NT2/D1 (cell line): Measurements from ENCODE around the gene RING1.

Experiments
- SUZ12 ChIP-seq: IDR thresholded peaks from 2 replicates; pipeline ENCODE4 v1.6.1; 2011; ENCODE audit not compliant: insufficient read length, insufficient read depth; ENCODE audit errors: extremely low read depth
- YY1 ChIP-seq: IDR thresholded peaks from 2 replicates; pipeline ENCODE4 v1.6.1; 2011; ENCODE audit not compliant: insufficient read length, insufficient read depth
- ZNF274 ChIP-seq: IDR thresholded peaks from 2 replicates; pipeline ENCODE4 v1.6.1; 2011; ENCODE audit warnings: mild to moderate bottlenecking, low read depth, low read length

DNA sequence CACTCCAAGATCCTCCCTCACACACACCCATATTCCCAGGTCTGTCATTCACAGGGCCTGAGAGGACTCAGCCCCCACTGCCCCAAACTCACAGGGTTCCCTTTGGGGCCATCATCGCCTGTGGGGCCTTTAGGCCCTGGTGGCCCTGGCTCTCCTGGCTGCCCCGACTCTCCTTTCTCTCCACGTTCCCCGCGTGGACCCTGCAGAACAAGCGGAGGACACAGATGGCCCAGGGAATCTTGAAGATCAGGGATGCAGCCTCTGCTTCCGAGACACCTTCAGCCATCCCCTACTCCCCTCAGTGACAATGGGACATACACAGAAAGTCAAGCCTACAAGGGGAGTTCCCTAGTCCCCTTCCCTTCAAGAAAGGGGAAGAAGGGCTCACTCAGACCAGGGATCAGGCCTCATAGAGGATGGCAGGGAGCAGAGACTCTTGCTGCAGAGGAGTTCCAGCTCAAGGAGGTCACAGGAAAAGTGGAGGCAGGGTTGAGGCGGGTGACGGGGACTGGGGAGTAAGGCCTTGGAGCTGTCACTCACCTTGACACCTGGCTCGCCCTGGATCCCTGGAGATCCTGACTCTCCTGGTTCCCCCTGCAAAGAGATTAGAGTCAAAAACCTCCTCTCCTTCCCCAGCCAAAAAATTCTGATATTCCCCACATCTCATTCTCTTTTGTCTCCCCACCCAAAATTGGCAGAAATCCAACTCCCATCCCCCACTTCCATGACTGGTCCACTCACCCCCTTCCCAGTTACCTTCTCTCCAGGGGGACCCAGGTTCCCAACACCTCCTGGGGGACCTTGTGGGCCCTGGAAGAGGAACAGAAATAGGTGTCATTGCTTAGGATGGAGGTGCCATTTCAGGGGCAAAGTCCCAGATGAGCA lies 38.8 kb upstream of the RING1 start:
- TF ChIP-seq ZNF274: no peak
- TF ChIP-seq YY1: no peak
- no peak for TF ChIP-seq SUZ12
